ENCODE results near the gene MRPL34.

- TF ChIP-seq CTCF (IDR thresholded peaks at IDR 0.05) (no peak), POLR2A (IDR thresholded peaks at IDR 0.05) (no peak)
Measured at GRCh38 chr19:17351815-17352435, 46.3 kb downstream of the MRPL34 start.

Measured in right lobe of liver (tissue), 4 donors.